GM18505 (cell line): ENCODE results near the gene CGNL1.

ENCODE experiments used
- ATAC-seq: cut with Tn5 transposase; IDR thresholded peaks from one replicate; pipeline ENCODE4 v1.9.1; 2021; ENCODE audit not compliant: unreplicated experiment
- POLR2A ChIP-seq: IDR thresholded peaks from 4 replicates; pipeline ENCODE4 v1.6.1; 2011; ENCODE audit warnings: borderline replicate concordance; ENCODE audit not compliant: insufficient read depth, insufficient read length; ENCODE audit errors: extremely low read depth

The CGNL1 gene

DNA sequence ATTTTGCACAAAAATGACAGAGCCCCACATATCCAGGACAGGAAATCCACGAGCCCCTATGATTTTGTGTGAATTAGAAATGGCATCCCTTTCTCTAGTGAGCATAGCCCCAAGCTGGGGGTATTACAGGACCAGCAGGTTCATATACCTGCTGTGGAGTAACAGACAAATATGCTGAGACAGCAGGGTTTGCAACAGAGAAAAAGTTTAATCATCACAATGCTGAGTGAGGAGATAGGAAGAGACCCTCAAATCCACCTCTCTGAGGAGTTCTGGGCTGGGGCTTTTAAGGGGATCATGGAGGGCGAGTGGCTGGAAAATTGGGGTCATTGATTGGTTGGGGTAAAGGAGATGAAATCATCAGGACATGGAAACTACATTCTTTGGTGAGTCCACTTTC, 207.0 kb downstream of the CGNL1 start:
- no peak for TF ChIP-seq POLR2A
- ATAC-seq, result no peak

DNA sequence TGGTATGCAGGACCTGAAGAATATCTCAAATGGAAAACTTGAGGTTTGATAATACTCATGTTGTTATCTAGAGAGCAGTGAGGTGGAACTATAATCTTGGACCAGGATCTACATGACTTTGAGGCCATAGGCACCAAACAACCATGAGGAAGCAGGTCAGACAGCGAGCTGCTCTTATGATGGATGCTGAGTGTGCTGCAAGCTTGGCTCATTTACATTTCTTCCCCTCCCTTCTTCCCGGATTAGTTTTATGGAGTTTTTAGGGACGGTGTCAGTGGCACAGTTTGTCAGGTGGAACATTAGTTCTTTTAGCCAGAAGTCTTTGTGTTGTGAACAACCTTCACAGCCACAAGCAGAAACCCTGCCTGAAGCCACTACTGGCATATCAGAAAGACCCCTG, 207.4 kb downstream of the CGNL1 start:
- no peak for ATAC-seq
- TF ChIP-seq POLR2A, result no peak

DNA sequence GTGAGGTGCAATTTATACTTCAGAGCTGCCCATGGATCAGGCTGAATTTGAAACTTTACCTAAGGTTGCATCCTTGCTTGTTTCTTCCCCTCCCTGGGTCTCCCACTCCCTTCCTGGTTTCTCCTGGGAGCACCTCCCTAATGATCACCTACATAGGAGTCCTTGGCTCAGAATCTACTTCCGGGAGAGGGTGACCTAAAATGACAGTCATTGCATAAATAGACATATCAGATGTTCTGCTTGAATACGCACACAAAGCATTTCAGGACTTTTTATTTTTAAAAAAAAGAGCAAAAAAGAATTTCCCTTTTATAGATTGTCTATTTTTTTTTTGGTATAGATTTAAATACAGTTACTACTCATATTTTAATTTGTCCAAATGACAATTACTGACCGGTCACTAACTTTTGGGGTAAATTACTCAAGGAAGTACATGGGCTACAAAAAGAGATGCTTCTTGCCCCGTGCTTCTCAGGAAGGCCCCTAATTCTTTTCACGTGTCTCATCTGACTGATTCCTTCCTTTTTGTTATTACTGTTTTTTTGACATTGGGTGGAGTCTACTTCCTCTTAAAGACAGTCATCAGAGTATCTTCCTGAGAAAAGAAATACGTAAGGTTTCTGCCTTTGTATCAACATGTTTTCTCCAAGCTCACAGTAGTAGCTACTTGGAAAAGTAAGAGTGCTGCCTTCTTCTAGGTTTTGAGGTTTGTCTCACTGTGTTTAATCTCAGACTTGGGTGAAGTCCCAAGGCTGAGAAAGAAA, 210.5 kb downstream of the CGNL1 start:
- no peak for TF ChIP-seq POLR2A
- ATAC-seq, result no peak

DNA sequence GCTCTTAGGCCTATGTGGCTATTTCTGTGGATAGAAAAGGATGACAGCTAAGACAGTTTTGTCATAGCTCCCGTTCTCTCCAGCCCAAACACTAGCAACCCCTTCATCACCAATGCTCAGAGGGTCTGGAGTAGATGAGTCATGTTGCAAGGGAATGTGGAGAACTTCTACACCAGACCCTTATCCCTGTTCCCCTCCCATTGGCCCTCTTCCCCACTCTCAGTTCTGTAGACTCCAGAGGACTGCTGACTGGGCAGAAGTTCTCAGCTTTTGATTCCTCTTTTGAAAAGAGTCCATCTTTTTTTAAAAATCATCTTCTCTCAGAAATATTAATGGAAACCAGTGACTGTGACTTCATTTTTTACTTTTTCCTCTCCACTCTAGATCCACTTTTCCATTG, 213.0 kb downstream of the CGNL1 start:
- no peak for ATAC-seq
- no peak for TF ChIP-seq POLR2A

DNA sequence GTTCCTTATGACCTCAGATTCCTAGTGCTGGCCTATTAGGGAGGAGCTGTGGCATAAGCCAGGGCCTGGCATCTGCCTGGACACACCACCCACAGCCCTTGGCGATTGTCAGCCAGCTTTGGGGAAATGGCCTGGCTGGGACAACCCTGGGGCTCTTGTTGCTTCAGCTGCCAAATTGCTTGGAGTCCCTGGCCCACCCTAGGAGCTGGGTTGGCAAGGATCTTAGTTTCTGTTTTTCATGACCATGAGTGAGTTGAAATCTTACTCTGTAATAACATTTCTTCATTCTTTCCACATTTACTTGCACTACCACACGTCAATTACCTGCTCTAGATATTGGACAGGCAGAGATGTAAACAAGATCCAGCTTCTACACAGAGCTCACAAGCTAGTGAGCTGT, 213.4 kb downstream of the CGNL1 start:
- TF ChIP-seq POLR2A, result no peak
- no peak for ATAC-seq

DNA sequence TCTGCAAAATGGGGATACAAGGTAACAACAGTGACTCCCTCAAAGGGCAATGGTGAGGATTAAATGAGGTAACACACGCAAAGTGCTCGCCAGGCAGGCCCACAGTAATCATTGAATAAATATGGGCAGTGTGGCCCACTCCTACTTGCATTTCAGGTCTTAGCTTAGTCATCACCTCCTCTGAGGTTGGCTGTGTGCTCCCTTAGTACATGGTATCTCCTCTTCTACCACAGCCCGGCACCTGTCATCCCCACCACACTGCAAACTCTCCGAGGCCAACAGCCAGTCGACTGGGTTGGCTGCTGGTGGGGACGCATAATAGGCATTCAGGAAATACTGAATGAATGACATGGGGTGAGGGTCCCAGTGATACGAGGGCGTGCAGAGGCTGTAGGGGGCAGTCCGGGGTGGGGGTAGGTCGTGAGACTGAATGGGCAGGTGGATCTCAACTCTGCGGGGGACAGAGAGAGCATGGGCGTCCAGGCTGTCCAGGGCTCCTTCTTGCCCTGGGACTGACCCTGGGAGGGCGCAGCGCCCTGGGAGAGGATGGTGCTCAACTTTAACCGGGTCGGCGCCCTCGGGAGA, 215.0 kb downstream of the CGNL1 start:
- ATAC-seq, result no peak
- TF ChIP-seq POLR2A, result no peak

DNA sequence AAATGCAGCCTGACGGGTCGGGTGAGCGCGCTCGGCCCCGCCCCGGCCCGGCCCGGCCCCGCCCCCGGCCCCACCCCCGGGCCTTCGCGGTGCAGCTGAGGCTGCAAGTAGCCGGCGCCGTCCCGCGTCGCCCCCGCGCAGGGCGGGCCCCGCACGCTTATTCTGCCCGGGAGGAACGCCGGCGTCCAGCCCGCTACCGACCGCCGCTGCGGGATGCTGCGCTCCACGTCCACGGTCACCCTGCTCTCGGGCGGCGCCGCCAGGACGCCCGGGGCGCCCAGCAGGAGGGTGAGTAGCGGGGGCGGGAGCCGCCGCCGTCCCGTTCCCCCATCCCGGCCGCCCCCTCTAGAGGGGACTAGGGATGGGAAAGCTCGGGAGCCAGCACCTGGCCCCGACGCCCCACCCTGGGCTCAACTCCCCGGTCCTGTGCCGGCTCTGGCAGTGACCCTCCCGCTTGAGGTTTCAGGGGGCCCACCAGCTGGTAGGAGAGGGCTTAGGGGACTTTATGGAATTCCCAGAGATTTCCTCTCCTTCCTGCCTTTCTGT, 215.6 kb downstream of the CGNL1 start, which contains the start of gene MYZAP:
Gene MYZAP, plus strand, starts transcription at position 83 of the 546 bp plus-strand sequence. Its CDS starts 131 bp downstream, at position 214.
- no peak for TF ChIP-seq POLR2A
- ATAC-seq, result no peak

DNA sequence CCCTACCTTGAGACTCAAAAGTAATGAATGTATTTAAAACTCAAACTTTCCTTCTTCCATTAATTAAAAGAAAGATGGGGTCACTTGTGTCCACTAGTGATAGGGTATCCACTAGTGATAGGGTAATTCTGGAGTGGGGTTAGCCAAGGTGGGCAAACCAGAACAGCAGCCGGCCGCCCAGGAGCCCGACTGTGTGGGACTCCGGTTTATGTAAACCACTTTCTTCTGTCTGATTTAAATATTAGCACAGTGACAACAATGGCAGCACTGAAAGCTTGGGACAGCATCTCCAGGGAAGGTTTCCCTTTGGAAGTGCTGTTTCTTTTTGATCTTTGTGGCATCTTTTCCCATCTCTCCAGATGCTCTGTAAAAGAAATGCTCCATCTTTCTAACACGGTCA, 216.1 kb downstream of the CGNL1 start:
- no peak for ATAC-seq

DNA sequence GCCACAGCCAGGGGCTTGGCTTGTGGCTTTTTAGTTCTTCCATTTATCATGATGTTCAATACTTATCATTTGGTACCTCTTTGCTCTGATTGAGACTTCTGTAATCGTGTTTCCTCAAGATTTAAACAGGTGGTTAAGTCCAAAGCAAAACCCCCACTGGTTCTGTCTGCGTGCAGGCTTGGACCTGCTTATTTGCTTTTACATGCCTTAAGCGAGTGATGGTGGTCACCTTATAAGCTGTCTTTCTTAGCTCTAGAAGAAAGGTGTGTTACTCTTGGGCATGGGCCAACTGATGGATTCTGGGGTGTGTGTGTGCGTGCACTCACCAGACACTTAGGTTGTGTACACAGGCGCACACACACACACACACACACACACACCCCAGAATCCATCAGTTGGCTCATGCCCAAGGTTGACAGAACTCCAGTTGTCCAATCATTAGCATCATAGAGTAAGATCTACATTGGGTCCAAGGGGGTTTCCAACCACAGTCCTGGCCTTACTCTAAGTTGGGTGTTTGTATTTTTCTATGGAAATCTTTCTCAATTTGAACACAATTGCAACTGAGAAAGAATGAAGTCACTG, 216.6 kb downstream of the CGNL1 start:
- no peak for ATAC-seq
- no peak for TF ChIP-seq POLR2A

More for the DNA sequence above, 216.1 kb downstream of the CGNL1 start:
- no peak for TF ChIP-seq POLR2A

DNA sequence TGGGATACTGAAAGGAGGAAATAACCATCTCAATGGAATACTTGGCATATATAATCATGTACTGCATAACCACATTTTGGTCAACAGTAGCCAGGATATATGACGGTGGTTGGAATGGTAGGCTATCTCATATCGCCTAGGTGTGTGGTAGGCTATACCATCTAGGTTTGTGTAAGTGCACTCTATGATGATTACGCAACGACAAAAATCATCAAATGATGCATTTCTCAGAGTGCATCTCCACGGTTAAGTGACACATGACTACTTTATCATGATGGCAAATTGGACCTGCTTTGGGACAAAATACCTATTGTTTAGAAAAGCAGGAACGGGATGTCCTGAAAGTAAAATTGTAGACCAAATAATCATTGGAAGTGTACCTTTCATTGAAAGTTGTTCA, 218.2 kb downstream of the CGNL1 start:
- TF ChIP-seq POLR2A, result no peak
- ATAC-seq, result no peak

DNA sequence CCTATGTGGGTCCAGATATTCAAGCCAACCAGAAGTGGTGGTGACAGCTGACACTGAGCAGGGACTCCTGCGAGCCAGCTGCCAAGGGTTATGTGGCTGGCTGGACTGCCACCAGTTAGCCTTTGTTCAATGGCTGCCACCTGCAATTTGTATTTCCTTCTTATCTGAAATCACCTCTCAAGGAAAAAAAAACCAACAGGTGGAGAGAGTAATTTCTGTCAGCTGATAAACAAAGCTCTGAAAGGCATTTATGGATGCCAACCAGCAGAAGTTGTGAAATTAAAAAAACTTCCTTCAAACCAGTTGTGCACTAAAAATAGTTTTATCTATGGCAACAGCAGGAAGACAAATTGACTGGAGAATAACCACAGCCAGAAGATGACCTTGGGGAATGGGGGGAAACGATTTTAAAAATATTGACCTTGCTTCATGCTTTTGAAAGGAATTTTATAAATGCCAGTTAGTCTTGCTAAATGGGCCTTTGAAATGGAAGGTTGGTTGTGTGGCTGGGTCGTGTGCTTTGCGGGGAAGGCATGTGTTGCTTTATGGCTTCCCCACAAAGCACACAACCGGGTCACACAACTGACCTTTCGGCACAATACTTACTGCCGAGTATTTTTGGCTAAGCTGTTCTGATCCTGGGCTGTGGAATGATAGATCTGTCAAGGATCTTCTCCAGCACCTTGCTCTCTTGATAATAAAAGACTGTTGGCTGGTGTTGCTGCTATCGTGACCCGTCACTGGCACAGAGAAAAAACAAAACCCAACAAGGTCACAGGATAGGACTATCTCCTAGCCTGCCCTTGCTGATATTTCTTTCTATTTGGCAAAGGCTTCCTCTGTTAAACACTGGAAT, 218.9 kb downstream of the CGNL1 start:
- ATAC-seq, result no peak
- TF ChIP-seq POLR2A, result no peak

DNA sequence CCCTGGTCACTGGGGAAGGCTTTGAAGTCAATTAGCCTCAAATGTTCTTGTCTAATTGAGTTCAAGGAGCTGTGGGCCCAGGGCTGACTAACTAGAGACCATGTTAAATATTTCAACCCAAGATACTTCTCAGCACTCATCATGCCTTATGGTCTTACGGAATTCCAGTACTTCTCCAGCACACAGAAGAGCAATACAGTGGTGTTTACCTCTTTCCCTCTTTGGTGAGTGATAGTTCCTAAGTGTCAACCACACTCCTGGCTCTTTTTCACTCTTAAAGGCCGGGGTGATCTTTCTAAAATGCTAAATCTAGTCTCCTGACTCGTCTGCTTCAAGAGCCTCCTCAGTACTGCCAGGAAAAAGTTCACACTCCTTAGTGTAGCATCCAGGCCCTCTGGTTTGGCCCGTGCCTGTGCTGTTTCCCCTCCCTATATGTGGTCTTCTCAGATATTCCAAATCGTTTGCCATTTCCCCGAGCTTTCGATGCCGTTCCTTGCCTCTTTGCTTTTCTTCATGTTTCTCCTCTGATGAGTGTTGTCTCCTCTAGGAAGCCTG, 220.1 kb downstream of the CGNL1 start:
- no peak for ATAC-seq

DNA sequence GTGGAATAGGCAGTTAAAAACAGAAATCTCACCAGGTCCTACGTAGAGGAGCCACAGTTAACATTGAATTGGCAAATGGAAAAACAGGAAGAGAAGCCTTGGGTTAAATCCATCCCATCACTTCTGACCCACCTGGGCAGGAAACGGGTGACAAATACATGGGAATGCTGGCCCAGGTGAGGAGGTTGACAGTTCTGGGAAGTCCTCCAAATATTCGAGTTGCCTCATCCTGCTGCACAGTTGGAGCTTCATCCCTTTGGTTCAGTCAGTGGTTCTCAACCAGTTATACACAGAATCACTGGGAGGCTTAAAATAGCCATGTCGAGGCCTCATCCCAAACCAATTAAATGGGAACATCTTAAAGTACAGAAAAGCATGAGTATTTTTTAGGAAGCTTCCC, 220.7 kb downstream of the CGNL1 start:
- no peak for TF ChIP-seq POLR2A
- no peak for ATAC-seq

More for the DNA sequence above, 220.1 kb downstream of the CGNL1 start:
- no peak for TF ChIP-seq POLR2A
